HG03045 (cell line): ENCODE results near the gene PAQR4.

Experiments
- ATAC-seq: cut with Tn5 transposase; IDR thresholded peaks from one replicate; pipeline ENCODE4 v1.9.1; 2021; ENCODE audit warnings: mild to moderate bottlenecking, moderate library complexity; ENCODE audit not compliant: unreplicated experiment

Gene PAQR4

GRCh38 chr16:2963723-2964474, 5.2 kb upstream of the PAQR4 start, which contains the start of gene KREMEN2:
TSS of gene KREMEN2 (plus strand) at chr16:2964275. CDS start at chr16:2964521, 246 bp downstream.
- no peak for ATAC-seq

GRCh38 chr16:2964475-2965336, 4.4 kb upstream of the PAQR4 start:
- no peak for ATAC-seq

- ATAC-seq, result no peak
These were observed 2.9 kb upstream of the PAQR4 start for GRCh38 chr16:2966043-2966807.

- no peak for ATAC-seq
These were observed 2.3 kb upstream of the PAQR4 start for GRCh38 chr16:2966808-2967191.

GRCh38 chr16:2967211-2967631, 1.9 kb upstream of the PAQR4 start:
- ATAC-seq, result no peak

GRCh38 chr16:2967721-2968161, 1.4 kb upstream of the PAQR4 start:
- no peak for ATAC-seq

GRCh38 chr16:2968368-2968737, 795 bp upstream of the PAQR4 start:
- no peak for ATAC-seq

- peak; percentile 39 for ATAC-seq
These were observed 685 bp downstream of the PAQR4 start for GRCh38 chr16:2969545-2970521.

GRCh38 chr16:2970563-2970962, 1.4 kb downstream of the PAQR4 start:
- ATAC-seq, result no peak

GRCh38 chr16:2971134-2971984, 2.2 kb downstream of the PAQR4 start:
- ATAC-seq, result no peak

GRCh38 chr16:2971985-2972784, 3.0 kb downstream of the PAQR4 start:
- no peak for ATAC-seq

- ATAC-seq, result no peak
These were observed 3.9 kb downstream of the PAQR4 start for GRCh38 chr16:2973093-2973492.

GRCh38 chr16:2973605-2974318, 4.6 kb downstream of the PAQR4 start:
- ATAC-seq, result no peak

GRCh38 chr16:2974319-2975056, 5.3 kb downstream of the PAQR4 start:
- no peak for ATAC-seq

GRCh38 chr16:2975161-2975795, 6.1 kb downstream of the PAQR4 start:
- no peak for ATAC-seq

GRCh38 chr16:2976201-2976600, 7.1 kb downstream of the PAQR4 start:
- no peak for ATAC-seq

- no peak for ATAC-seq
These were observed 7.5 kb downstream of the PAQR4 start for GRCh38 chr16:2976673-2977072.
